ENCODE data around the gene WAPL.
"Not testable (repeated sequence)": the region's sequence is repeated elsewhere in the genome, so short reads cannot be mapped to it uniquely, and the experiment has no call there.

DNA sequence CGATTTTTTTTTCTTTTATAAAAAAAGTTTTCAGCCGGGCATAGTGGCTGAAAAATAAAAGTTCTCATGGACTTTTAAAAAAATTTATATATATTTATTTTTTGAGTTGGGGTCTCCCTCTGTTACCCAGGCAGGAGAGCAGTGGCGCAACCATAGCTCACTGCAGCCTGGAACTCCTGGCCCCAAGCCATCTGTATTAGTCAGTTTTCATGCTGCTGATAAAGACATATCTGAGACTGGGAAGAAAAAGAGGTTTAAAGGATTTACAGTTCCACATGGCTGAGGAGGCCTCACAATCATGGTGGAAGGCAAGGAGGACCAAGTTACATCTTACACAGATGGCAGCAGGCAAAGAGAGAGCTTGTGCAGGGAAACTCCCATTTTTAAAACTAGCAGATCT is 37.1 kb upstream of the WAPL start:
- TF ChIP-seq POLR2A (IDR thresholded peaks at IDR 0.05): not testable (repeated sequence)
- TF ChIP-seq, protein P1, sequence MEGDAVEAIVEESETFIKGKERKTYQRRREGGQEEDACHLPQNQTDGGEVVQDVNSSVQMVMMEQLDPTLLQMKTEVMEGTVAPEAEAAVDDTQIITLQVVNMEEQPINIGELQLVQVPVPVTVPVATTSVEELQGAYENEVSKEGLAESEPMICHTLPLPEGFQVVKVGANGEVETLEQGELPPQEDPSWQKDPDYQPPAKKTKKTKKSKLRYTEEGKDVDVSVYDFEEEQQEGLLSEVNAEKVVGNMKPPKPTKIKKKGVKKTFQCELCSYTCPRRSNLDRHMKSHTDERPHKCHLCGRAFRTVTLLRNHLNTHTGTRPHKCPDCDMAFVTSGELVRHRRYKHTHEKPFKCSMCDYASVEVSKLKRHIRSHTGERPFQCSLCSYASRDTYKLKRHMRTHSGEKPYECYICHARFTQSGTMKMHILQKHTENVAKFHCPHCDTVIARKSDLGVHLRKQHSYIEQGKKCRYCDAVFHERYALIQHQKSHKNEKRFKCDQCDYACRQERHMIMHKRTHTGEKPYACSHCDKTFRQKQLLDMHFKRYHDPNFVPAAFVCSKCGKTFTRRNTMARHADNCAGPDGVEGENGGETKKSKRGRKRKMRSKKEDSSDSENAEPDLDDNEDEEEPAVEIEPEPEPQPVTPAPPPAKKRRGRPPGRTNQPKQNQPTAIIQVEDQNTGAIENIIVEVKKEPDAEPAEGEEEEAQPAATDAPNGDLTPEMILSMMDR (IDR thresholded peaks at IDR 0.05): not testable (repeated sequence)
